Measurements from ENCODE around the gene GDPD4.

DNA sequence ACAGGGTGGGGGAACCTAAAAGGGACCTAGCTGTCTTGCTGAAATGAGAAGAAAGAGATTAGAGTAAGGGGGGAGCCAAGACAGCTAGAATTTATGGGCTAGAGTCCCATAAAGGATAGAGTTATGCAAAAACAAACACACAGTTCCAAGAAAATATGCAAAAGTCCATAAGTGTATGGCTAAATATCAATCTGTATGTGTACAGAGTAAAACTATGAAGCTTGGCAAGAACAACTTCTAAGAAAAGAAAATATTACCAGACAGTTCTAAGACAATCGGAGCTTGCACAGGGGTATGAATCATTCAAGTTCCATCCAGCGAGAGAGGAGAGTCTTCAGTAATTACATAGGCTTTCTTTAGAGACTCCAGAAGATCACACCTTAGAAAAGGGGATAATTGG lies 41.8 kb downstream of the GDPD4 start:
- no peak for TF ChIP-seq GABPA (tag; conservative IDR thresholded peaks at IDR 0.05; ENCODE audit: low read depth)
- no peak for TF ChIP-seq KAT2B (IDR thresholded peaks at IDR 0.05; ENCODE audit: low read depth, low read length)
- no peak for TF ChIP-seq CTCF (IDR thresholded peaks at IDR 0.05 in 2 of 3, conservative IDR thresholded peaks at IDR 0.05 in 1 of 3; ENCODE audit: insufficient read depth in 2 of 3, low read depth in 1 of 3, low read length in 3 of 3)
- TF ChIP-seq, protein P1, sequence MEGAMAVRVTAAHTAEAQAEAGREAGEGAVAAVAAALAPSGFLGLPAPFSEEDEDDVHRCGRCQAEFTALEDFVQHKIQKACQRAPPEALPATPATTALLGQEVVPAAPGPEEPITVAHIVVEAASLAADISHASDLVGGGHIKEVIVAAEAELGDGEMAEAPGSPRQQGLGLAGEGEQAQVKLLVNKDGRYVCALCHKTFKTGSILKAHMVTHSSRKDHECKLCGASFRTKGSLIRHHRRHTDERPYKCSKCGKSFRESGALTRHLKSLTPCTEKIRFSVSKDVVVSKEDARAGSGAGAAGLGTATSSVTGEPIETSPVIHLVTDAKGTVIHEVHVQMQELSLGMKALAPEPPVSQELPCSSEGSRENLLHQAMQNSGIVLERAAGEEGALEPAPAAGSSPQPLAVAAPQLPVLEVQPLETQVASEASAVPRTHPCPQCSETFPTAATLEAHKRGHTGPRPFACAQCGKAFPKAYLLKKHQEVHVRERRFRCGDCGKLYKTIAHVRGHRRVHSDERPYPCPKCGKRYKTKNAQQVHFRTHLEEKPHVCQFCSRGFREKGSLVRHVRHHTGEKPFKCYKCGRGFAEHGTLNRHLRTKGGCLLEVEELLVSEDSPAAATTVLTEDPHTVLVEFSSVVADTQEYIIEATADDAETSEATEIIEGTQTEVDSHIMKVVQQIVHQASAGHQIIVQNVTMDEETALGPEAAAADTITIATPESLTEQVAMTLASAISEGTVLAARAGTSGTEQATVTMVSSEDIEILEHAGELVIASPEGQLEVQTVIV (CRISPR knock-in tag; IDR thresholded peaks at IDR 0.05; ENCODE audit: borderline replicate concordance) = no peak
